Neural cell (in vitro differentiated cells): Measurements from ENCODE around the gene PSMB7. TPM values are rescaled to one million over a fixed set of nuclear protein-coding genes. Genes with fewer than 3 reads are reported as not detected.

ENCODE experiments used
- H2AFZ ChIP-seq: fragments of 200-600, 300-800 bp; sonication (generic), shearing (Covaris generic); 2 replicates; pipeline ENCODE4 v1.6.0; 2014; ENCODE audit warnings: low read depth, mild to moderate bottlenecking, antibody characterized with exemption, low read length, moderate library complexity
- H3F3A ChIP-seq: fragments of 200-600 bp; shearing (Covaris generic); 2 replicates; pipeline ENCODE4 v1.6.1; 2016; ENCODE audit warnings: mild to moderate bottlenecking, moderate library complexity, mixed read lengths, antibody characterized with exemption, low read length; ENCODE audit not compliant: insufficient read depth, poor library complexity, severe bottlenecking
- H3K27ac ChIP-seq: fragments of 200-600, 300-800 bp; sonication (generic), shearing (Covaris generic); 2 replicates; pipeline ENCODE4 v1.5.1; 2014; ENCODE audit warnings: mild to moderate bottlenecking, low read length, moderate library complexity
- H3K27me3 ChIP-seq: fragments of 300-800, 200-600 bp; sonication (generic), shearing (Covaris generic); 2 replicates; pipeline ENCODE4 v1.6.0; 2014; ENCODE audit warnings: mild to moderate bottlenecking, low read depth, low read length, moderate library complexity; ENCODE audit not compliant: insufficient read depth
- H3K36me3 ChIP-seq: fragments of 300-800, 200-600 bp; sonication (generic), shearing (Covaris generic); 2 replicates; pipeline ENCODE4 v1.5.1; 2014; ENCODE audit warnings: mild to moderate bottlenecking, antibody characterized with exemption, low read length, moderate library complexity; ENCODE audit not compliant: insufficient read depth
- H3K4me2 ChIP-seq: fragments of 300-800, 200-600 bp; sonication (generic), shearing (Covaris generic); 2 replicates; pipeline ENCODE4 v1.6.0; 2014; ENCODE audit warnings: mild to moderate bottlenecking, low read length
- H3K4me3 ChIP-seq: fragments of 300-800, 200-600 bp; sonication (generic), shearing (Covaris generic); 2 replicates; pipeline ENCODE4 v1.5.1; 2014; ENCODE audit warnings: mild to moderate bottlenecking, low read length, moderate library complexity
- H3K79me2 ChIP-seq: fragments of 200-600 bp; shearing (Covaris generic); replicated peaks from 2 replicates; pipeline ENCODE4 v1.6.0; 2014; ENCODE audit warnings: mild to moderate bottlenecking, low read length, moderate library complexity; ENCODE audit not compliant: insufficient read depth
- H3K9ac ChIP-seq: fragments of 300-800, 200-600 bp; sonication (generic), shearing (Covaris generic); 2 replicates; pipeline ENCODE4 v1.6.1; 2016; ENCODE audit warnings: mild to moderate bottlenecking, low read length, mixed read lengths
- H3K9me2 ChIP-seq: fragments of 200-600 bp; shearing (Covaris generic); 2 replicates; pipeline ENCODE4 v1.6.1; 2016; ENCODE audit warnings: mild to moderate bottlenecking, low read length, mixed read lengths; ENCODE audit not compliant: insufficient read depth
- H3K9me3 ChIP-seq: fragments of 200-600, 300-800 bp; sonication (generic), shearing (Covaris generic); 2 replicates; pipeline ENCODE4 v1.6.1; 2016; ENCODE audit warnings: mild to moderate bottlenecking, mixed run types, low read length, moderate library complexity, mixed read lengths
- H4K20me1 ChIP-seq: fragments of 200-600 bp; shearing (Covaris generic); 2 replicates; pipeline ENCODE4 v1.6.1; 2016; ENCODE audit warnings: mild to moderate bottlenecking, mixed run types; ENCODE audit not compliant: insufficient read depth
- EP300 ChIP-seq: fragments of 450-650 bp; conservative IDR thresholded peaks from 2 replicates; pipeline ENCODE4 v1.6.1; 2014; ENCODE audit warnings: antibody characterized with exemption, mild to moderate bottlenecking, moderate library complexity; ENCODE audit not compliant: poor library complexity, severe bottlenecking
- EZH2 ChIP-seq: fragments of 200-600, 300-800 bp; shearing (Covaris generic), sonication (generic); IDR thresholded peaks from 2 replicates; pipeline ENCODE4 v1.6.1; 2014; ENCODE audit warnings: antibody characterized with exemption, low read length, borderline replicate concordance, mild to moderate bottlenecking; ENCODE audit not compliant: insufficient read depth, poor library complexity, severe bottlenecking
- MXI1 ChIP-seq: fragments of 450-650 bp; conservative IDR thresholded peaks from 2 replicates; pipeline ENCODE4 v1.6.1; 2014; ENCODE audit warnings: antibody characterized with exemption, mild to moderate bottlenecking; ENCODE audit not compliant: poor library complexity, severe bottlenecking
- POLR2AphosphoS5 ChIP-seq: IDR thresholded peaks from 2 replicates; pipeline ENCODE4 v1.6.1; 2012
- RAD21 ChIP-seq: fragments of 450-650 bp; conservative IDR thresholded peaks from 2 replicates; pipeline ENCODE4 v1.6.1; 2014; ENCODE audit warnings: antibody characterized with exemption, mild to moderate bottlenecking, moderate library complexity
- SMC3 ChIP-seq: fragments of 450-650 bp; conservative IDR thresholded peaks from 2 replicates; pipeline ENCODE4 v1.6.1; 2014; ENCODE audit warnings: antibody characterized with exemption, mild to moderate bottlenecking, moderate library complexity; ENCODE audit not compliant: poor library complexity
- TAF1 ChIP-seq: IDR thresholded peaks from 2 replicates; pipeline ENCODE4 v1.6.1; 2012; ENCODE audit warnings: low read depth
- polyA plus RNA-seq: library from polyadenylated mRNA; depleted of rRNA; stranded (reverse); fragments of >200 nt; gene quantifications from 2 replicates; pipeline ENCODE4 v1.2.3, GENCODE V29; 2014
- TF ChIP-seq, protein P1 (sequence below): IDR thresholded peaks from 2 replicates; pipeline ENCODE4 v1.6.1; 2012; ENCODE audit warnings: borderline replicate concordance
- TF ChIP-seq, protein P2 (sequence below): fragments of 450-650 bp; IDR thresholded peaks from 2 replicates; pipeline ENCODE4 v1.5.1; 2014; ENCODE audit warnings: antibody characterized with exemption, mild to moderate bottlenecking, moderate library complexity; ENCODE audit not compliant: poor library complexity, severe bottlenecking

Gene PSMB7
- polyA plus RNA-seq, 1 donor from 2014 or later: 363 TPM

DNA sequence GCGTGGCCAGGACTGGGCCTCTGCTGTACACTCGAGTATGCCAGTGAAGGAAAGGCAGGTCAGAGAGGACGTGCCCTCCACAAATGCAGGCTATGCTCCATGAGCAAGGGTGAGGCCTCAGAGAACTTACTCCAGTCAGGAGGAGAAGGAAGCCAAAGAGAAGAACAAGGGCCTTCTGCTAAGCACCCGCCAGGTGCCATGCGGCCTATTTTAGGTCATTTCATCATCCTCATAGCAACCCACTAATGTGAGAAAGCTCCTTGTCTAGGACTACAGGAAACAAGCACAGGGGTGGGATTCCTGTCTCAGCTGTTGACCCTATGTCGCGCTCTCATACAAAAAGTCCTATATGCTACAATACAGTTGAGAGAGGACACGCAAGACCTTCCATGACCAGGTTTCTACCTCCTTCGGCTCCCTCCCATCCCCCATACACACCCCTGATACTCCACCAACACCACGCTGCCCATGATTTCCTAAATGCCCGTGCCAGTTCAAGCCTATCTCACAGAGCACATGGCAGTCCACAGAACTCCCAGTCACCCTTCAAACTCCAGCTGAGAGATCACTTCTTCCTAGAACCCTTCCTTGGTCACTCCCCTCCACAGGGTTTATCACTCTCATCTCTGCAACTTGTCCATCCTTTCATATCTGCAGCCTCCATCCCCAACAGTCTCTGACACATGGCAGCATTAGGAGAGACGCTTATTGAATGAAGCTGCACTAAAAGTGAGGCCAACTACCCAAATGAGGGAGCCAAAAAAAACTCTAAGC lies 26.8 kb downstream of the PSMB7 start:
- Histone ChIP-seq H3K9me3 (no peaks in the 10 kb centered on the region), H3K9ac (no peak overlapping the region), H3K79me2 (peaks cover 42% of the 10 kb centered on the region), H4K20me1 (no peaks in the 10 kb centered on the region), H2AFZ (no peak overlapping the region), H3K36me3 (no peaks in the 10 kb centered on the region), H3K27ac (no peak overlapping the region), H3K27me3 (no peaks in the 10 kb centered on the region), H3K4me3 (no peak overlapping the region), H3F3A (no peaks in the 10 kb centered on the region), H3K9me2 (no peaks in the 10 kb centered on the region), H3K4me2 (no peak overlapping the region)
- TF ChIP-seq RAD21 (no peak), SMC3 (no peak), EZH2 (no peak), TAF1 (no peak), MXI1 (no peak), EP300 (no peak)
- TF ChIP-seq, protein P1, sequence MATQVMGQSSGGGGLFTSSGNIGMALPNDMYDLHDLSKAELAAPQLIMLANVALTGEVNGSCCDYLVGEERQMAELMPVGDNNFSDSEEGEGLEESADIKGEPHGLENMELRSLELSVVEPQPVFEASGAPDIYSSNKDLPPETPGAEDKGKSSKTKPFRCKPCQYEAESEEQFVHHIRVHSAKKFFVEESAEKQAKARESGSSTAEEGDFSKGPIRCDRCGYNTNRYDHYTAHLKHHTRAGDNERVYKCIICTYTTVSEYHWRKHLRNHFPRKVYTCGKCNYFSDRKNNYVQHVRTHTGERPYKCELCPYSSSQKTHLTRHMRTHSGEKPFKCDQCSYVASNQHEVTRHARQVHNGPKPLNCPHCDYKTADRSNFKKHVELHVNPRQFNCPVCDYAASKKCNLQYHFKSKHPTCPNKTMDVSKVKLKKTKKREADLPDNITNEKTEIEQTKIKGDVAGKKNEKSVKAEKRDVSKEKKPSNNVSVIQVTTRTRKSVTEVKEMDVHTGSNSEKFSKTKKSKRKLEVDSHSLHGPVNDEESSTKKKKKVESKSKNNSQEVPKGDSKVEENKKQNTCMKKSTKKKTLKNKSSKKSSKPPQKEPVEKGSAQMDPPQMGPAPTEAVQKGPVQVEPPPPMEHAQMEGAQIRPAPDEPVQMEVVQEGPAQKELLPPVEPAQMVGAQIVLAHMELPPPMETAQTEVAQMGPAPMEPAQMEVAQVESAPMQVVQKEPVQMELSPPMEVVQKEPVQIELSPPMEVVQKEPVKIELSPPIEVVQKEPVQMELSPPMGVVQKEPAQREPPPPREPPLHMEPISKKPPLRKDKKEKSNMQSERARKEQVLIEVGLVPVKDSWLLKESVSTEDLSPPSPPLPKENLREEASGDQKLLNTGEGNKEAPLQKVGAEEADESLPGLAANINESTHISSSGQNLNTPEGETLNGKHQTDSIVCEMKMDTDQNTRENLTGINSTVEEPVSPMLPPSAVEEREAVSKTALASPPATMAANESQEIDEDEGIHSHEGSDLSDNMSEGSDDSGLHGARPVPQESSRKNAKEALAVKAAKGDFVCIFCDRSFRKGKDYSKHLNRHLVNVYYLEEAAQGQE: no peak
- TF ChIP-seq, protein P2, sequence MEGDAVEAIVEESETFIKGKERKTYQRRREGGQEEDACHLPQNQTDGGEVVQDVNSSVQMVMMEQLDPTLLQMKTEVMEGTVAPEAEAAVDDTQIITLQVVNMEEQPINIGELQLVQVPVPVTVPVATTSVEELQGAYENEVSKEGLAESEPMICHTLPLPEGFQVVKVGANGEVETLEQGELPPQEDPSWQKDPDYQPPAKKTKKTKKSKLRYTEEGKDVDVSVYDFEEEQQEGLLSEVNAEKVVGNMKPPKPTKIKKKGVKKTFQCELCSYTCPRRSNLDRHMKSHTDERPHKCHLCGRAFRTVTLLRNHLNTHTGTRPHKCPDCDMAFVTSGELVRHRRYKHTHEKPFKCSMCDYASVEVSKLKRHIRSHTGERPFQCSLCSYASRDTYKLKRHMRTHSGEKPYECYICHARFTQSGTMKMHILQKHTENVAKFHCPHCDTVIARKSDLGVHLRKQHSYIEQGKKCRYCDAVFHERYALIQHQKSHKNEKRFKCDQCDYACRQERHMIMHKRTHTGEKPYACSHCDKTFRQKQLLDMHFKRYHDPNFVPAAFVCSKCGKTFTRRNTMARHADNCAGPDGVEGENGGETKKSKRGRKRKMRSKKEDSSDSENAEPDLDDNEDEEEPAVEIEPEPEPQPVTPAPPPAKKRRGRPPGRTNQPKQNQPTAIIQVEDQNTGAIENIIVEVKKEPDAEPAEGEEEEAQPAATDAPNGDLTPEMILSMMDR: no peak

- no peak overlapping the region for H3K9ac ChIP-seq
- no peaks in the 10 kb centered on the region for H3F3A ChIP-seq
- H3K79me2 ChIP-seq: peaks cover 38% of the 10 kb centered on the region
- TF ChIP-seq EP300 (no peak), POLR2AphosphoS5 (no peak), MXI1 (no peak), TAF1 (no peak), EZH2 (no peak), RAD21 (no peak), SMC3 (no peak)
- TF ChIP-seq, protein P2: no peak
- TF ChIP-seq, protein P1: no peak
- no peak overlapping the region for H2AFZ ChIP-seq
- H4K20me1 ChIP-seq: no peaks in the 10 kb centered on the region
- H3K36me3 ChIP-seq: no peaks in the 10 kb centered on the region
- no peaks in the 10 kb centered on the region for H3K9me2 ChIP-seq
- no peak overlapping the region for H3K27ac ChIP-seq
- no peak overlapping the region for H3K4me2 ChIP-seq
- no peaks in the 10 kb centered on the region for H3K9me3 ChIP-seq
- H3K27me3 ChIP-seq: no peaks in the 10 kb centered on the region
- H3K4me3 ChIP-seq: no peak overlapping the region
Observed at GRCh38 chr9:124386201-124386600, 29.0 kb downstream of the PSMB7 start.
